DOHH2 (cell line): ENCODE results near the gene AUTS2.

Experiments
- EZH2phosphoT487 ChIP-seq: fragments of 200-600 bp; sonication (generic); IDR thresholded peaks from 2 replicates; pipeline ENCODE4 v1.6.1; 2017; ENCODE audit warnings: borderline replicate concordance, mild to moderate bottlenecking, antibody characterized with exemption, low read length, moderate library complexity, mixed read lengths
- TF ChIP-seq, protein P1 (sequence below): fragments of 200-600 bp; sonication (generic); IDR thresholded peaks from one replicate; pipeline ENCODE4 v1.5.1; 2014; ENCODE audit warnings: antibody characterized with exemption, mild to moderate bottlenecking, low read depth, low read length; ENCODE audit not compliant: poor library complexity, severe bottlenecking

DNA sequence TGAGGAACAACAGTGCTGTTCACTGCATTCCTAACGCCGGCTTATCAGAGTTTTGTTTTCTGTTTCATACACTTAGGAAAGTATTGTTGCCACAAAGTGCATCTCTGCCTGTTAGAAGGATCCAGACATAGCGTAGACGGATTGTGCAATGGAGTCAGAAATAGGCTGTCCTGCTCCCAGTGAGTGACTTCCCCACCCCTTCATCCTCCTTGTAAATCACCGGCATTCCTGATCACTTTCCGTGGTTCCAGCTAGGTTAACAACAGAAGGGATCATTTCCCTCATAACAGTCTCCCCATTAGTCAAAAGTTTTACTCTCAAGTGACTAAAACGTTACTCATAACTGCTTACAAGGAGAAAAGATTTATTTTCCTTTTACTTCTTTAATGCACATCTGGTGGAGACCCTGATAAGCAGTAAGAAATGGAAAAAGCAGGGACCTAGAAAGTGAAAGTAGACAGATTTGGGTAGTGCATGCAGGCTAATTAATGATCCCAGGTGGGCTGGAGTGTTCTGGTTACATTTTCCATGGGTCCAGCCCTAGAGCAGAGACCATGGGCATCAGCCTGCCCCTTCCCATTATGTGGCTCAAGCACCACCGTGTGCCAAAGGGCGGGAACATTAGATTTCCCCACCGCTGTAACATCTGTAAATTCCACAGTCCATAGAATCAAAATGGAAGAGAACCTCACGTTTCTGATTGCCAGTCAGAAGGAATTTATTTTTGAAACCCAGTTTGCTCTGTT lies 1138.6 kb downstream of the AUTS2 start:
- TF ChIP-seq, protein P1, sequence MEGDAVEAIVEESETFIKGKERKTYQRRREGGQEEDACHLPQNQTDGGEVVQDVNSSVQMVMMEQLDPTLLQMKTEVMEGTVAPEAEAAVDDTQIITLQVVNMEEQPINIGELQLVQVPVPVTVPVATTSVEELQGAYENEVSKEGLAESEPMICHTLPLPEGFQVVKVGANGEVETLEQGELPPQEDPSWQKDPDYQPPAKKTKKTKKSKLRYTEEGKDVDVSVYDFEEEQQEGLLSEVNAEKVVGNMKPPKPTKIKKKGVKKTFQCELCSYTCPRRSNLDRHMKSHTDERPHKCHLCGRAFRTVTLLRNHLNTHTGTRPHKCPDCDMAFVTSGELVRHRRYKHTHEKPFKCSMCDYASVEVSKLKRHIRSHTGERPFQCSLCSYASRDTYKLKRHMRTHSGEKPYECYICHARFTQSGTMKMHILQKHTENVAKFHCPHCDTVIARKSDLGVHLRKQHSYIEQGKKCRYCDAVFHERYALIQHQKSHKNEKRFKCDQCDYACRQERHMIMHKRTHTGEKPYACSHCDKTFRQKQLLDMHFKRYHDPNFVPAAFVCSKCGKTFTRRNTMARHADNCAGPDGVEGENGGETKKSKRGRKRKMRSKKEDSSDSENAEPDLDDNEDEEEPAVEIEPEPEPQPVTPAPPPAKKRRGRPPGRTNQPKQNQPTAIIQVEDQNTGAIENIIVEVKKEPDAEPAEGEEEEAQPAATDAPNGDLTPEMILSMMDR, result no peak
- TF ChIP-seq EZH2phosphoT487, result no peak
